GM21576 (cell line): ENCODE measurements around the gene CDCA8.
"Not testable (repeated sequence)": the region's sequence is repeated elsewhere in the genome, so short reads cannot be mapped to it uniquely, and the experiment has no call there.

Experiments
- ATAC-seq: cut with Tn5 transposase; IDR thresholded peaks from one replicate; pipeline ENCODE4 v1.9.1; 2021; ENCODE audit warnings: mild to moderate bottlenecking, moderate library complexity; ENCODE audit not compliant: unreplicated experiment

The CDCA8 gene

DNA sequence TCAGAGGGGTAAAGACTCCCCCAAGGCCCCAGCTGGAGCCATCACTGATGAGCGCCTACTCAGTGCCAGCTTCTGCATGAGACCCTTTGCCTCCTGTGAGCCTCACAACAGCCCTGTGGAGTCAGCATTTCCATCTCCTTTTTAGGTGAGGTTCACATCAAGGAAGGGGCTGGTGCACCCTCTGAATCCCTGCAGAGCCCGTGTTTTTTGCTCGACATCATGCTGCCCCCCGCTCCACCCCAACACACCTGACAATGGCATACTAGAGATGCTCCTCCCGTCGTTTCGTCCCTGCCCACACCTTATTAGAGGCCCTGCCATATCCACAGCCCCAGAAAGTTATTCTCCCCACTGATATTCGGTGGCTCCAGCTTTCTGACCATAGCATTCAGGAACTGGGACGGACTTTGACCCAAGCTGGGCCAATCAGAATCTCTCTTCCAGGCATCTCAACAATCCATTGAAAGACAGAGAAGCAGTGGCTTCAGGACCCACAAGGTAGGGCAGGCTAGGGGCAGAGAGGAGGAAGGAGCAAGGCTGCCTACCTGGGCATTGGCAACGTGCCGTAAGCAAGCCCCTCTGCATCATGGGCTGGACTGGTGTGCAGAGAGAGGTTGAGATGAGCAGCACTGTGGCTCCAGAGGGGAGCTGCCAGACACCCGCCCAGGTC lies 39.9 kb downstream of the CDCA8 start:
- no peak for ATAC-seq

DNA sequence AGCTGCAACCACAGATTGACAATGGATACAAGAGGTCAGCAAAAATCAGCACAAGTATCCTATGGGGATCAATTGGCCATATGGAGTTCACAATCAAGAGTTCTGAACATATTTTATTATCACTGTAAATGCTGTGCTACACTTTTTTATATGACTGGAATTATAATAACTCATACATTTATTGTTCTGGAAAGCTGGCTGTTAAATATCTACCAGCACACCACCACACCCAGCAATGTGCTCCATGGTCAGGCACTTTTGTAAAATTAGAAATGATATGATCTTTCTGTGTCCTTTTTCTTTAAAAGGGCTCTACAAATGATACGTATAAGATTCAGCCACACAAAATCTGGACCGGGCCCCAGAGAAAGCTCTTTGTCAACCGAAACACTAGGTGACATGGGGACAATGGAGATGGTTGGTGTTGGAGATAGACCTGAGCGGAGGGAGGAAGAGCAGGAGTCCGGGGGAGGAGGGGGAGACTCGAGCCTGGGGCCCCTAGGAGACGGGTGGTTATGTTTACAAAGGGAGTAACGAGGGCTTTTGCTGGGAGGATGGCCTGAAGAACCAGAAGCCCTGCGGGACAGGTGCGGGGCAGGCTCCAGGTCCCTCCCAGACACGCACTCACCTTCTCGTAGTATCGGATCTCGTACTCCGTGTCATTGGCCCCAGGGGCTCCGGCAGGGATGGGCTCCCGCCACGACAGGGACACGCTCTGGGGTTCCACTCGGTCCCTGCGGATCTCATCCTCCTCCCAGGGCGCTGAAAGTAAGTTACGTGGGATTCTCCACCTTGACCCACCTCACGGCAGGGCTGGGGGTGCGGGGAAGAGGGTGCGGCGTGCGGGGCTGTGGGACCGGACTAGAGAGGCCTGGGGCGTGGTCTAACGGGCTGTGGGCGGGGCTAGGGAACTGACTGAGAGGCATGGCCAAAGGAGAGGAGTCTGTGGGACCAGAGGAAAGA lies 42.6 kb downstream of the CDCA8 start:
- no peak for ATAC-seq

GRCh38 chr1:37737975-37738374 lies 45.7 kb downstream of the CDCA8 start:
- ATAC-seq: not testable (repeated sequence)

DNA sequence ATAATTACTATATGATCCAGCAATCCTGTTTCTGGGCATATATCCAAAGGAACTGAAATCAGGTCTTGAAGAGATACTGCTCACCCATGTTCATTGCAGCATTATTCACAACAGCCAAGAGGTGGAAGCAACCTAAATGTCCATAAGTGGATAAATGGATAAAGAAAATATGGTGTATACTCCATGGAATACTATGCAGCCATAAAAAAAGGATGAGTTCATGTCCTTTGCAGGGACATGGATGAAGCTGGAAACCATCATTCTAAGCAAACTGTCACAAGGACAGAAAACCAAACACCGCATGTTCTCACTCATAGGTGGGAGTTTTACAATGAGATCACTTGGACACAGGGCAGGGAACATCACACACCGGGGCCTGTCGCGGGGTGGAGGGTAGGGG lies 46.3 kb downstream of the CDCA8 start:
- ATAC-seq: not testable (repeated sequence)

GRCh38 chr1:37739222-37739621 lies 46.9 kb downstream of the CDCA8 start:
- ATAC-seq: no peak

DNA sequence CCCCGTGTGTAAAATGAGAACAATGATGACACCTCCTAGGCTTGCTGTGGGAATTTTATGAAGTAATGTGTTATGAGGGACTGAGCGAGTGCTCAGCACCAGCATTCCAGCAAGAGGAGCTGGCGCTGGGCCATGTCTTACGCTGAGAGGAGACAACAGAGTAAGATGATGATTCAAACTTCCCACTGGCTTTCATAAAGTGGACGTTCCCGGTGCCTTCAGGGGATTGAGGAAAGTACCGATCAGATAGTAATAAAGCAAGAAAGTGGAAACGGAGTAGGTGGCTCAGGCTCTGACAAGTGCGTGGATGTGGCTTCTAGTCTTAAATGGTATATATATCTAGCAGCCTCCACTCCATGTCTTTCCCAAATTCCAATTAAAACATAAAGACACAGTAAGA lies 48.8 kb downstream of the CDCA8 start:
- ATAC-seq: no peak

- ATAC-seq: no peak
Observed at GRCh38 chr1:37741662-37742061, 49.3 kb downstream of the CDCA8 start.

DNA sequence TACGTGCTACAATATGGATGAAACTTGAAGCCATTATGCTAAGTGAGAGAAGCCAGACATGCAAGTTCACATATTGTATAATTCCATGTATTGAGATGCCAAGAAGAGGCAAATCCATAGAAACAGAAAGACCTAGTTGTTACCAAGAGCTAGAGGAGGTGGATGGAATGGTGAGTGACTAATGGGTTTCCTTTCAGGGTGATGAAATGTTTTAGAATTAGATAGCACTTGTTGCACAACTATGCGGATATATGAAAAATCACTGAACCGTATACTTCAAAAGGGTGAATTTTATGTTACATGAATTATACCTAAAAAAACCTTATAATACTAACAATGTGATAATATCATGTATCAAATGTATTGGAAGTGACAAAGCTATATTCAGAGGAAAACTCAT lies 54.5 kb downstream of the CDCA8 start:
- no peak for ATAC-seq

GRCh38 chr1:37748565-37748964 lies 56.2 kb downstream of the CDCA8 start:
- no peak for ATAC-seq

GRCh38 chr1:37752213-37752582 lies 59.9 kb downstream of the CDCA8 start:
- no peak for ATAC-seq

DNA sequence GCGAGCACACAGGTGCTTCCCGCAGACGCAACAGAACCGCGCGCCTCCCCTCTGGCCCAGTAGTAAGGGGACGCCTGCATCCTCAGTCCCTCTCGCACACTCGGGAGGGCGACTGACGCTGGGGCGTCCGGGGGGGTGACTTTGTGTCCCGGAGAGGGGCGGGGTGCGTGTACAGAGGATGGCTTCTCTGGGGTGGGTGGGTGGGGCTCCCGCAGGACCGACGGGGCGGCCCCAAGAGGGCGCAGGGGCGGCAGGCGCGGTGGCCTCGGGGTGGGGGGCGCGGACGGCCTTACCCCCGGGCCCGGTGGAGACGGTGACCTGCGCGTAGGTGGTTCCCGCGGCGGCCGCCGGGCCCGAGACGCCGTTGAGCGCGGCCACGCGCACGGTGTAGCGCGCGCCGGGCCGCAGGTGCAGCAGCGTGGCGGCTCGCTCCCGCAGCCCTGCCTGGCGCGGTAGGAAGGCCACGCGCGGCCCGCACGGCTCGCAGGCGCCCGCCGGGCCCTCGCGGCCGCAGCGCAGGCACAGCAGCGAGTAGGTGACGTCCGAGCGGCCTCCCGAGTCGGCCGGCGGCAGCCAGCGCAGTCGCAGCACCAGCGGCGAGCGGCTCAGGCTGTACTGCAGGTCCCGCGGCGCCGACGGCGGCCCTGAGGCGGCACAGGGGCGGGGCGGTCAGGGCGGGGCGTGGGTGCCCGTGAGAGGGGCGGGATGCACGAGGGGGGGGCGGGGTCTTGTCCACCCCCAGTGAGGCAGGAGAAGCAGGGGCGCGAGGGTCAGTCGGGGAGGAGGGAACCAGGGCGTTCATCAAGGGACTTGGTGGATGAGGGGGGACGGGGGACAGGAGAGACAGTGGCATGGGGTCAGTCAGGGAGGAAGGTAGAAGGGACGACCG lies 60.5 kb downstream of the CDCA8 start:
- no peak for ATAC-seq

DNA sequence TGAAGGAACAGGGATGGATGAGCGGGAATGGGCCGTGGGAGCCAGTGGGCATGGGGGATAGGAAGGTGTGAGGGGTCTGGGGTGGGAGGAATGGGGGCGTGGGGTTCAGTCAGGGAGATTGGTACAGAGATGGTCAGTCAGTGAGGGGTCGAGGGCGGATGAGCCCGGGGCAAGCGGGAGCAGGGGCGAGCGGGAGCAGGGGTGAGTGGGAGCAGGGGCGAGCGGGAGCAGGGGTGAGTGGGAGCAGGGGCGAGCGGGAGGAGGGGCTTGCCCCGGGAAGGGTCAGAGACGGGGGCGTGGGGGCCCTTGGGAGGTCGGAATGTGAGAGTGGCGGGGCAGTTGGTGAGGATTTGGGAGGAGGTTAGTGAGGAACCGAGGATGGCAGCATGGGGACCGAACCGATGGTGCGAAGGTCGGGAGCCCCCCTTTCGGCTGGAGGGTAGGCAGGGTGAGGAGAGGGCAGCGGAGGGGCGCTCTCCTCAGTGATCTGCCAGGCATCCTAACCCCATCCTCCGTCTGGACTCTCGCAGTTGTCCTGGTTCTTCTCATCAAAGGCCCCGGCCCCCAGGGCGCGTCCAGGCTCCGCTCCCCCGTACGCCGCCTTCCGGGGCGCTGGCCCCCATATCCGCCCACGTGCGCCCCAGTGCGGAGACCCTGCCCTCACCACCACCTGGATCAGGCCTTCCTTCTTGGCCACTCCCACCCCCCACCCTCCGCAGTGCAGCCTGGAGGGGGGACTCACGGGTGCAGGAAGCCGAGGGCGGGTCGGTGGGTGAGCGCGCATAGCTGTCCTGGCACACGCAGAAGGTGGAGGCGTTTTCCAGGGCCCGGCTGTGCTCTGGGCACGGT lies 61.4 kb downstream of the CDCA8 start:
- ATAC-seq: no peak

- no peak for ATAC-seq
Observed at GRCh38 chr1:37755290-37755689, 63.0 kb downstream of the CDCA8 start.

GRCh38 chr1:37755951-37756560 lies 63.7 kb downstream of the CDCA8 start:
- ATAC-seq: no peak
